Psoas muscle (tissue), 8 donors: ENCODE results near the gene TNPO1. TPM values are rescaled to one million over a fixed set of nuclear protein-coding genes. Genes with fewer than 3 reads are reported as not detected.

Source experiments
- ATAC-seq, 4 donors: fragments of 200-7000 bp; cut with Tn5 transposase; one replicate each; pipeline ENCODE4 v1.9.1; 2020; ENCODE audit warnings: moderate library complexity in 3 of 4, mild to moderate bottlenecking in 2 of 4
- DNase-seq, 2 donors: peaks; one replicate each; pipeline ENCODE4 v3.0.0-alpha.2; 2020
- H3K27ac ChIP-seq: fragments of 200-600 bp; one replicate; pipeline ENCODE4 v1.8.0; 2022
- H3K27me3 ChIP-seq, 3 donors: fragments of 200-600 bp in 1 of 3; one replicate each; pipeline versions ENCODE4 v1.6.1 to v1.8.0; 2013 to 2022; ENCODE audit warnings: low read length in 2 of 3, mild to moderate bottlenecking in 2 of 3, moderate library complexity in 1 of 3; ENCODE audit not compliant: insufficient read depth in 3 of 3
- H3K36me3 ChIP-seq, 2 donors: fragments of 200-600 bp in 1 of 2; one replicate each; pipeline versions ENCODE4 v1.6.1 to v1.8.0; 2013 to 2022; ENCODE audit warnings: low read depth in 1 of 2, mild to moderate bottlenecking in 1 of 2, moderate library complexity in 1 of 2; ENCODE audit not compliant: insufficient read depth in 1 of 2
- H3K4me1 ChIP-seq: fragments of 200-600 bp; one replicate; pipeline ENCODE4 v1.8.0; 2022
- H3K4me3 ChIP-seq: fragments of 200-600 bp; one replicate; pipeline ENCODE4 v1.8.0; 2022; ENCODE audit warnings: mild to moderate bottlenecking
- H3K9me3 ChIP-seq: fragments of 200-600 bp; one replicate; pipeline ENCODE4 v1.8.0; 2022
- WGBS, 3 donors: extraction: QIAGEN DNeasy Blood & Tissue Kit; methylation state at CpG; one replicate each; pipeline versions ENCODE4 v1.1.6 to v1.1.7; 2013; 5-methylcytosine and 5-hydroxymethylcytosine counted together
- intact Hi-C, 2 donors: fragments of 100-400 bp; cut with DNase I; formaldehyde crosslinking; loops; one replicate each; pipeline versions ENCODE4 v1.11.0 to v1.14.2; 2022
- polyA plus RNA-seq, 3 donors: library from polyadenylated mRNA; stranded (reverse); fragments of 200-250 nt; gene quantifications; one replicate each; pipeline ENCODE4 v1.2.3, GENCODE V29; 2013
- total RNA-seq, 4 donors: library from RNA; stranded (reverse); fragmentation: NEBNext Ultra II Directional in 2 of 4; extraction: Animal tissue kit (Norgen Biotek cat#: 25700) in 2 of 4; gene quantifications; one replicate each; pipeline versions ENCODE4 v1.2.1 to v1.2.4, GENCODE V29; 2021 to 2023
- TF ChIP-seq, protein P1 (sequence below): fragments of 200-600 bp; IDR thresholded peaks from one replicate; pipeline ENCODE4 v1.8.0; 2022; ENCODE audit warnings: antibody characterized with exemption
- donor health status: healthy with polysubstance abuse.
- donor health status: DM: no; HTN: no; CAD: no; lungs with moderate emphysema.
- donor health status: Bipolar disorder and iron deficiency.
- donor health status: healthy.
- donor health status: DM: yes; HTN: yes; CAD: no.
- donor health status: DM: no; HTN: no; CAD: no.
- donor health status: DM: no; HTN: no; CAD: no.
- donor health status: DM: yes; HTN: yes; CAD: no.

TNPO1 gene
- total and polyA plus RNA-seq, 7 donors, result 15.0 to 115 (median 75.0) TPM

DNA sequence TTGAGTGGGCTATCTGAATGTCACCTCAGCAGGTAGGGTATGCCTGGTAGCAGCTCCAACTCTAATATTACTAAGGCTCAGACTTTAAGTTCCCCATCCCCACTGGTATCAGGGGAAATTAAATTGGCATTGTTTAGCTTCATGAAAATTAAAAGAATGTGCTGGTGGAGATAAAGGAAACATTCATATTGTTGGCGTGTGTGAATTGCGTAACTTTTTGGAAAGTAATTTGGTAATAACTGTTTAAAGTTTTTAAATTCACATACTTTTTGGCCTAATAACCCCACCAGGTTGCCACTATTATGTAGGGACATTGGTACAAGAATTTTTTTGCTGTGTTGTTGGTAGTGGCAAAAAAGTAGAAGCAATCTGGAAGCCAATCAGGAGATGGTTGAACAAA is 29.4 kb downstream of the TNPO1 start:
- ATAC-seq (no peak), DNase-seq (no peak)
- no peaks in the 10 kb centered on the region for H3K36me3 ChIP-seq
- WGBS, 3 donors, result 66 to 84% (median 75%) methylated on average over 2 of the region's 2 CpGs
- H3K27ac ChIP-seq, result peak overlapping the region; percentile 95
- intact Hi-C loops, result loop anchor here in 1 of 2 donors (10.0 kb wide), 1 partner anchor 231 kb away; no protein-coding TSS in a partner anchor
- no peak overlapping the region for H3K4me3 ChIP-seq
- H3K4me1 ChIP-seq, result peaks cover 70% of the 10 kb centered on the region
- TF ChIP-seq, protein P1, sequence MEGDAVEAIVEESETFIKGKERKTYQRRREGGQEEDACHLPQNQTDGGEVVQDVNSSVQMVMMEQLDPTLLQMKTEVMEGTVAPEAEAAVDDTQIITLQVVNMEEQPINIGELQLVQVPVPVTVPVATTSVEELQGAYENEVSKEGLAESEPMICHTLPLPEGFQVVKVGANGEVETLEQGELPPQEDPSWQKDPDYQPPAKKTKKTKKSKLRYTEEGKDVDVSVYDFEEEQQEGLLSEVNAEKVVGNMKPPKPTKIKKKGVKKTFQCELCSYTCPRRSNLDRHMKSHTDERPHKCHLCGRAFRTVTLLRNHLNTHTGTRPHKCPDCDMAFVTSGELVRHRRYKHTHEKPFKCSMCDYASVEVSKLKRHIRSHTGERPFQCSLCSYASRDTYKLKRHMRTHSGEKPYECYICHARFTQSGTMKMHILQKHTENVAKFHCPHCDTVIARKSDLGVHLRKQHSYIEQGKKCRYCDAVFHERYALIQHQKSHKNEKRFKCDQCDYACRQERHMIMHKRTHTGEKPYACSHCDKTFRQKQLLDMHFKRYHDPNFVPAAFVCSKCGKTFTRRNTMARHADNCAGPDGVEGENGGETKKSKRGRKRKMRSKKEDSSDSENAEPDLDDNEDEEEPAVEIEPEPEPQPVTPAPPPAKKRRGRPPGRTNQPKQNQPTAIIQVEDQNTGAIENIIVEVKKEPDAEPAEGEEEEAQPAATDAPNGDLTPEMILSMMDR, result no peak
- no peaks in the 10 kb centered on the region for H3K27me3 ChIP-seq
- no peaks in the 10 kb centered on the region for H3K9me3 ChIP-seq

DNA sequence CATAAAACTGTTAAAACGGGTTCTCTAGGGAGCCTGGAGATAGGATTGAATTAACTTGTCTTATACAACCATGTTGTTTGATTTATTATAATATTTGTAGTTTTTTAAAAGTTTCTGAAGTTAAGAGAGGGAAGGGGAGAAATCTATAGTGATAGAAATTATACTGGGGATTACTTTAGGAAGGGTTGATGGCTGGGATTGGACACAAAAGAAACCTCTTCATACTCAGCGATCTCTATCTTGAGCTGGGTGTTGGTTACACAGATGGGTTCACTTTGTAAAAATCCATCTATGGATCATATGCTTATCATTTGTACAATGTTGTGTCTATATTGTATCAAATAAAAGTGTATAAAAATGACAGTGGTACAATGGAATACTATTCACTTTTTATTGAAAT is 30.0 kb downstream of the TNPO1 start:
- Histone ChIP-seq H3K4me3 (no peak overlapping the region), H3K36me3 (peaks cover 0 to under 1% of the 10 kb centered on the region in 2 donors), H3K4me1 (peaks cover 73% of the 10 kb centered on the region), H3K27ac (peak overlapping the region; percentile 95), H3K27me3 (no peaks in the 10 kb centered on the region), H3K9me3 (no peaks in the 10 kb centered on the region)
- intact Hi-C loops, result loop anchor here in 1 of 2 donors (10.0 kb wide), 1 partner anchor 232 kb away; no protein-coding TSS in a partner anchor
- ATAC-seq (no peak), DNase-seq (no peak)
- WGBS, 3 donors, result 81 to 87% (median 86%) methylated on average over 2 of the region's 2 CpGs
- TF ChIP-seq, protein P1, result no peak

DNA sequence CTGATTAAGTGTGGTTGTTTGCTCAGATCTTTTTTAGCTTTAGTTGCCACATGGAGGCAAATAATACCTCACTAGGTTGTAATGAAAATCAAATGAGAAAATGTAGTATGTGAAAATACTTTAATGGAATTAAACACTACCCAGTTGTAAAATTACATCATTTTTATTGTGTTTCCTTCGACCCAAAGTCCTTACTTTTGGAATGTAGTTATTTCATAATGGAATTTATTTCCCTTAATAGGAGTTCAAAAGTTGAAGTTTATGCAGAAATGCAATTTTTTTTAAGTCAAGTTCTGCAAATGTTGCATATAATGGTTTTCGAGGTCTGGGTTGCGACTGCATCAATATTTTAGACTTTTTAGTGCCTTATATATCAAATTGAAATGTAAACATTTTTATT is 31.0 kb downstream of the TNPO1 start:
- WGBS, 3 donors, result 13 to 18% (median 15%) methylated on average over 3 of the region's 3 CpGs
- DNase-seq (no peak), ATAC-seq (no peak)
- no peaks in the 10 kb centered on the region for H3K27me3 ChIP-seq
- peak overlapping the region; percentile 95 for H3K27ac ChIP-seq
- intact Hi-C loops, result loop anchor here in 1 of 2 donors (10.0 kb wide), 1 partner anchor 233 kb away; no protein-coding TSS in a partner anchor
- TF ChIP-seq, protein P1, result no peak
- H3K4me1 ChIP-seq, result peaks cover 73% of the 10 kb centered on the region
- H3K36me3 ChIP-seq, result peaks cover 0 to 3% of the 10 kb centered on the region in 2 donors
- H3K9me3 ChIP-seq, result no peaks in the 10 kb centered on the region
- H3K4me3 ChIP-seq, result peak overlapping the region; percentile 81

DNA sequence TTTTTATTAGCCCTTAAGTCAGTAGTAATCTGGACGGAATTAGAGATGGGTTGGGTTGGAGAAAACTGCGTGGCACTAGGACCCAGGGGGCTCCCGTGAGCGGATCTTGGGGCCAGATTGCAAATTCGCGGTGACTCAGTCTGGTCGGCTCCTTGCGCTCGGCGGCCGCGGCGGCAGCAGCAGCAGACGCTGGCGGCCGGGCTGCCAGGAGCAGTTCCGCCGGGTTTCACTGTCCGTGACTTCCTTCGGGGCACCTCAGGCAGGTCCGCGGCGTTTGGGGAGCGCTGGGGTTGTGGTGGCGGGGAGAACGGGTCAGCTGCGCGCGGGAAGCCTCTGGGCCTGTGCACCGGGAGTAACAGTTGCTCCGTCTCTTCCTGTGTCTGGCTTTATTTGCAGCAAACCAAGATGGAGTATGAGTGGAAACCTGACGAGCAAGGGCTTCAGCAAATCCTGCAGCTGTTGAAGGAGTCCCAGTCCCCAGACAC is 31.6 kb downstream of the TNPO1 start:
- peak; percentile 93 to 95 (median 94) for ATAC-seq
- intact Hi-C loops, result loop anchor here in 1 of 2 donors (10.0 kb wide), 1 partner anchor 233 kb away; no protein-coding TSS in a partner anchor
- Histone ChIP-seq H3K36me3 (peaks cover 0 to 5% of the 10 kb centered on the region in 2 donors), H3K4me3 (peak overlapping the region; percentile 81), H3K9me3 (no peaks in the 10 kb centered on the region), H3K27ac (peak overlapping the region; percentile 95), H3K27me3 (no peaks in the 10 kb centered on the region), H3K4me1 (peaks cover 73% of the 10 kb centered on the region)
- peak; percentile 93 to 95 for DNase-seq
- 0 to 1% (median 0%) methylated on average over 29 to 32 of the region's 32 CpGs for WGBS, 3 donors
- TF ChIP-seq, protein P1, result peak; percentile 25
